NCI-H187 (cell line): ENCODE measurements around the gene MAGI3.
"Not testable (repeated sequence)": the region's sequence is repeated elsewhere in the genome, so short reads cannot be mapped to it uniquely, and the experiment has no call there.

Experiments
- DNase-seq, 2 experiments: peaks; one replicate each; lab custom pipeline; 2025; lab: John Stamatoyannopoulos, UW

MAGI3 gene

DNA sequence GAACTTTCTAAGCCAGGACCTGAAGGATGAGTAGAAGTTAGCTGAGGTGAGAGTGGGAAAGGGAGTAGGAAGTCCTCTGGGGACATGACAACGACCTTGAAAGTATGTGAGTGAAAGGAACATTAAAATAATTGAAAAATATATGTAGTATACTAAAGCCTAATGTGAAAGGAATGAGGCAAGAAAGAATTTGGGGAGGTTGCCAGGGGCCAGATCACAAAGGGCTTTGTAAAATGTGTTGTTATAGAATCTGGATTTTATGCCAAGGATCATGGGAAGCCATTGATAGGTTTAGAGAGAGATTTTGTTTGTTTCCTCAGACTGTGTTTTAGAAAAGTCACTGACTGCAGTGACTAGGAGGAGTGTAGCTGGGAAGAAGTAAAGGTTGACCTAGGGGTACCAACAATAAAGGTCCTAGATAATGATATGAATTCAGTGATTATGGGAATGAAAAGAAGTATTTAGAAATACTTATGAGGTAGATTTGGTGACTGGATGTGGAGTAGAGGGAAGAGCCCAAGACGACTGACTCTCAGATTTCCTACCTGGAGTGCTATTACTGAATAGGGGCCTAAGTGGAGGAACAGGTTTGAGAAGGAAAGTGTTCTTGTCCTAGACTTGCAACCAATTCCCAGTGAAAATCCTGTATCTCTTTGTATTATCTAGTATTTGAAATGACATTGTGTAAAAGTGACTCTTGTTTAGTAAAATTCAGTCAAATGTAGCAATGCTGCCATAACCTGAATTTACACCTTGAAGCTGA, 189.1 kb downstream of the MAGI3 start:
- DNase-seq, result no peak

DNA sequence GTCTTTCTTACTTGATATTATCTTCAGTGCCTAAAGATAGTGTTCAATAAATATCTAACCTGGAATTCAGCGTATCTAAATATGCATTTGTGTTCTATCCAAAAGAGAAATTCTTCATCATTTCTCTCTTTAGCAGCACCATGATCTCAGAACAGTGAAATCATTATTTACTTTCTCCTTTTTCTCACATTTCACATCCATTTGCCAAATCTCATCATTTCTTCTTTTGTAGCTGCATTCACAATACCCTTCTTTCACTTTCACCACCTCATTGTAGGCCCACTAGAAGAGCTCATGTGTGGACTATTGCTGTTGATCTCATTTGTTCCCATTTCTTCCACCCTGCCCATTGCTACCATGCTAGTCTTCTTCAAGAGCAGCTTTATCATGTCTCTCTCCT, 191.0 kb downstream of the MAGI3 start:
- DNase-seq, result no peak

DNA sequence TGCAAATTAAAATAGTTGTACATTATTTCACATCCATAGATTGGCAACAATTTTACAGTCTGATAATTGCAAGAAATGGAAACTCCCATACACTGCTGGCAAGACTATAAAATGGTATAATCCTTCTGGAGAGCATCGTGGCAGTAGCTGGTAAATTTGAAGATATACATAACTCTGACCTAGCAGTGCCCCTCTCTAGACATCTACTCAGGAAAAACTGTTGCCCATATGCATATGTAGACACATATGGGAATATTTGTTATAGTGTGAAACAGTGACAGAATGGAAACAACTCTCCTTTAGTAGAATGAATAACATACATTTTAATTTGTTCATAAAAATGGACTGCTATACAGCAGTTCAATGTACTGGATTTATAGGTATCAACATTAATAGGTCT, 191.8 kb downstream of the MAGI3 start:
- no peak for DNase-seq

DNA sequence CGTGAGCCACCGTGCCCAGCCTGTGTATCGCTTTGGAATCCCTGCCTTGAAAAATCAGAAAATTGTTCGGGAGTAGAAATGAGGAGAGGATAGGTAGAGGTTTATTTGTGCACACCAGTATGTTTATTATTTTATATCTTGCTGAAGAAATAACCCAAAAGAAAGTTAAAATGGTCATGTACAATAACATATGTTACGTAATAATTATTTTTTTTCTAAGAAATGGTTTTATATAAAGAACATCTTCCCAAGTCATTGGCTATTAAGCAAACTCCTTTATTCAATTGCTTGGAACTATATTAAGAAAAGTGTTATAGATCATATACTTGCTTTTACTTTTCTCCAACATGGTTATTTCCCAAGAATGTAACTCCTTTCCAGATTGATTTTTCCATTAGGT, 197.2 kb downstream of the MAGI3 start:
- DNase-seq, result no peak

DNA sequence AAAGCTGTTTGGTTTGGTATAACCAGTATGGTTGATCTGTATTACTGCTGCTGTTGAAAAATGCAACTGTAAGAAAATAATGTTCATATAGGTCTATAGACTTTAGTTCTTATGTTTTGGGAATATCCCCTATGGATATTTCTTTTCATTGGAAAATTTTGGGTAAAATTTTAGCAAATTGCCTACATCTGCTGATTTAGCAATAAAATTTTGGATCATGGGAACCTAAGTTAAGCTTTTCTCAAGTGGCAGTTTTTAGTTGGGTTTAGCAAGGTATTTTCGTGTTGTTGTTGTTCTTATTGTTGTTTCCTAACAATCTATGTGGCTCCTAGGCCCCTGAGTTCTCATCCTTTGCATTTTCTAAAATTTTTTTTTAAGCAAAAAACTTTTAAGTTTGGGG, 201.9 kb downstream of the MAGI3 start:
- DNase-seq, result no peak

DNA sequence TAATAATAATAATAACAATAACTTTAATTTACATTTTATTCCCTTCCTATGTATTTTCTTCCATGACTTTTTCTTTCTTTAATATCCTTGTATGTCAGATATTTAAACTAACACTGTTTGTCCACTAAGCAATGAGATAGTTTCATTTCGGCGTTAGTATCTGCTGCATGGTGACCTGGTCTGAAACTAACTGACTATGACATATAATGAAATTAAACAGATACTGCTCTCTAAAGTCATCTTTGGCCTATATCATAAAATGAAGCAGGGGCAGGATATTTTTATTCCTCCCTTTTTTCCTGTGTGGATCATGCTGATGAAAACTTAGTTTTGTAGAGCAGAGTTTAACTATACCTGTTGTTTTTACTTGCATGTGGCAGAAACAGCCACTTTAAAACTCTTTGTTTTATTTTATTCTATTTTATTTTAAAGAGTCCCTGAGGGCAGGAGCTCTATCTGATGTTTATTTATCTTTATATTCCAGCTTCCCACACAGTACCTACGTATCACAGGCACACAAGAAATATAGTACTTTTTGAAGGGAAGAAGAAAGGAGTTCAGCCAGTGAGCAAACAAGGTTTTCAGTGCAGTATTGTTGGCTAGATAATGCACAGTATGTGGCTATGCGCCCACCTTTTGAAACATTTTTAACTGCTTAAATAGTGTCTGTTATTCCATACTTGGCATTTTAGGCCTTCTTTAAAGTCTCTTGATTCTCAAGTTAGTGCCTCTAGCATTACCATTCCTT, 203.4 kb downstream of the MAGI3 start:
- no peak for DNase-seq

DNA sequence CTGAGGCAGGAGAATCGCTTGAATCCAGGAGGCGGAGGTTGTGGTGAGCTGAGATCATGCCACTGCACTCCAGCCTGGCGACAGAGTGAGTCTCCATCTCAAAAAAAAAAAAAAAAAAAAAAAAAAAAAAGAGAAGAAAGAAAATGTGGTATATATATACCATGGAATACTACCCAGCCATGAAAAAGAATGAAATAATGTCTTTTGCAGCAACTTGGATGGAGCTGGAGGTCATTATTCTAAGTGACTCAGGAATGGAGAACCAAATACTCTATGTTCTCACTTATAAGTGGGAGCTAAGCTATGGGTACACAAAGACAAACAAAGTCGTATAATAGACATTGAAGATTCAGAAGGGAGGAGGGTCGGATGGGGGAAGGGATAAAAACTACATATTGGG, 214.2 kb downstream of the MAGI3 start:
- not testable (repeated sequence) for DNase-seq

DNA sequence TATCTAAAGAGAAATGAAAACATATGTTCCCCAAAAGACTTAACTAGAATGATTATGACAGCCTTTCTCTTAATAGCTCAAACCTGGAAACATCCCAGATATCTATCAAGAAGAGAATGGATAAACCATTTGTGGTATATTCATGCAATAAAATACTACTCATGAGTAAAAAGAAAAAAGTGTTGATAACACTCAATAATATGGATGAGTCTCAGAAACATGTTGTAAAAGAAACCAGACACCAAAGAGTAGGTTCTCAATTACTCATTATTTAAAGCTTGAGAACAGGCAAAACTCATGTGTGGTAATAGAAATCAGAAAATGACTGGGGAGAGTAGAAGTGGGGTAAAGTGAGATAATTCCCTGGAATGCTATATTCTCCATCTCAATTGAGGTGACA, 214.8 kb downstream of the MAGI3 start:
- DNase-seq, result no peak

DNA sequence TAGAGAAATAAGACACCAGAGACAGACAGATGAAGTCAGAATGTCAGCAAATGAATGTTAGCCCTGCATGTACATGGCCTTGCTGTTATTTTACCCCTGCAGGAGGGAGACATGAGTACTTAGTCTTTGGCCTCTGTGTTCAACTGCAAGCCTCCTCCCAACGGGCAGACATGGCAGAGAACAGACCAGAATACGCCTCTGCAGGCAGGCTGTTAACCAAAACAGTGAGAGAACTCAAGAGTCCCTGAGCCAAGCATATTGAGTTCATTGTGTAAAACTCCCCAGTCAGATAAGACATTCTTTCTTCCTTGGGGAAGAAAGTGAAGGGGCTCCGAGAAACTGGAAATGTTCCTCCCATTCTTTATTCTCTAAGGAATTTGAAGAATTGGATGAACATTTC, 218.1 kb downstream of the MAGI3 start:
- DNase-seq, result no peak

DNA sequence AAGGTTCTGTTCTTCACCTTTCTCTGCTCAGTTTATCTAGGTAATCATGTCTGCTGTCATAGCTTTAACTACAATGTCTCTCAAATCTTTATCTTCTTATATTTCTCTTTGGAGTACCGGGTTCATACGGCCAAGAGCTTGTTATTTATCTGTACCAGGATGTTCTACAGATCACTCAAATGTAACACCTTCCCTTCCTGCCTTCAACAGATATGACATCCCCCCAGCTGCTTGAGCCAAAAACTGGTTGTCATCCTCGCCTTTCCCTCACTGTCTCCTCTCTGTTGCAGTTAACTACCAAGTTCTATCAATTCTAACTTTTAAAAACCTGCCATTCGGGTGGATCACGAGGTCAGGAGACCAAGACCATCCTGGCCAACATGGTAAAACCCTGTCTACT, 220.1 kb downstream of the MAGI3 start:
- DNase-seq, result no peak

DNA sequence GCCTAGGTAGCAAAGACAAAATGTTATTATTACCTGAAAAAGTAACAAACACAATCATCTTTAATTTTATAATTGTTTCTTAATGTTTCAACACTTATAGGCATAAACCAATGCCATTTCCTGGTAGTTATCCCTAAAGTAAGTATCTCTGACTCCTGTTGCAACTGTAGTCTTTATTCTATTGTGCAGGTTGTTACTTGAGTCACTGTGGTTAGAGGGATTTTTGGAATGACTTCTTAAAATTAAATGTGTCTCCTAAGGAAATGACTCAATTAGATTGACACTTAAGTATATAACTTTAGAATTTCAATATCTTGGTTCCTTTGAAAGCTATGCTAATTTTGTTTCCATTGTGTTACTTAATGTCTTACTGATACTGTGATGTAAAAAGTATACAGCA, 225.1 kb downstream of the MAGI3 start:
- no peak for DNase-seq

DNA sequence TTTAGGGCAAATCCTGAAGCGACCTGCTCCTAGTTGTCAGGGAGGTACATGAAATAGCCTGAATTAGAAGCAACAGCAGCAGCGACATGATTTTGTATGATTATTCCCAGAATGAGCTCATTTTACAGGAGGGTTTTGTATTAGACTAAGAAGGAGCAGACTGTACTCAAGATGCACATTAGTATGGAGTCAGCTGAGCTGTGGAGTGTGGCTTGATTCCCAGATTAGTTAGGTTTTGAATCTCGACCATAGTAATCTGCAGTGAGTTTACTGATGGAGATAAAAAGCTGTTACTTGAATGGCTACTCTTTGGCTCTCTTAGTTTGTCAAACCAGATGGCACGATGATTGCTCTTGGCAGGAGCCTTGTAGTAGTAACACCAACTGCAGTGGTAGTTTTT, 225.8 kb downstream of the MAGI3 start:
- no peak for DNase-seq

DNA sequence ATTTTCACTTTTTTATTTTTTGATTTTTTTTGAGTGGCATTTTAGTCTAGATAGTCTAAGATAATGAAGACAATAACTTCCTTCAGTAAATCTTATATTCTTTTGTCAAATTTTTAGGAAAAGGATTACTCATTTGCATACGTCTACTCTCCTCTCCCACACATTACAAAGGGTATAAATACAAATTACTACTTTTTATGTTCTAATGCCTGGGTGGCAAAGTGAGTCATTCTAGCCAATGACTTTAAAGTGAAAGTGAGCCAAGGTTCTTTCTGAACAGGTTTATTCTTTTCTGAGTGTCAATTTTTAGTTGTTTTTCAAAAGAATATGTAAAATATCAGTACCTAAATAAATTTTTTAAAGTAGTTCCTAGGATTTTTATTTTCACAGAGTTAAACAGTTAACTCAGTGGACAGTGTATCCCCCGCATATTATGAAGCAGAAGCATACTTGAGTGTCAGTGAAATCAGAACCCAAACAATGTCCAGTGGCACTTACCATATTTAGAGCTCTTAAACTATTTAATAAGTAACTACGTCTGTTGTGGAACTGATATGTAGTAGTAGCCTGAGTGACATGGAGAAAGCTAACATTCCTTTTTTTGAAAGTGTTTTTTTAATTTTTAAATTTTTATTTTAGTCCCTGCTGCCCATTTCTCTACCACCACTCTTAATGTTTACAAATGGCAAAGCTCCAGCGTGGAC, 227.3 kb downstream of the MAGI3 start:
- no peak for DNase-seq

DNA sequence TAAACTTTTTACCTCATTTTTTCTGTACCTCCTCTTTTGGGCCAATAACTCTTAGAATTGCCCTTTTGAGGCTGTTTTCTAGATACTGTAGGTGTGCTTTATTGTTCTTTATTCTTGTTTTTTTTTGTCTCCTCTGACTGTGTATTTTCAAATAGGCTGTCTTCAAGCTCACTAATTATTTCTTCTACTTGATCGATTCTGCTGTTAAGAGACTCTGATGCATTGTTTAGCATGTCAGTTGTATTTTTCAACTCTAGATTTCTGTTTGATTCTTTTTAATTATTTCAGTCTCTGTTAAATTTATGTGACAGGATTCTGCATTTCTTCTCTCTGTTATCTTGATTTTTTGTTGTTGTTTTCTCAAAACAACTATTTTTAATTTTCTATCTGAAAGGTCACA, 238.7 kb downstream of the MAGI3 start:
- no peak for DNase-seq

DNA sequence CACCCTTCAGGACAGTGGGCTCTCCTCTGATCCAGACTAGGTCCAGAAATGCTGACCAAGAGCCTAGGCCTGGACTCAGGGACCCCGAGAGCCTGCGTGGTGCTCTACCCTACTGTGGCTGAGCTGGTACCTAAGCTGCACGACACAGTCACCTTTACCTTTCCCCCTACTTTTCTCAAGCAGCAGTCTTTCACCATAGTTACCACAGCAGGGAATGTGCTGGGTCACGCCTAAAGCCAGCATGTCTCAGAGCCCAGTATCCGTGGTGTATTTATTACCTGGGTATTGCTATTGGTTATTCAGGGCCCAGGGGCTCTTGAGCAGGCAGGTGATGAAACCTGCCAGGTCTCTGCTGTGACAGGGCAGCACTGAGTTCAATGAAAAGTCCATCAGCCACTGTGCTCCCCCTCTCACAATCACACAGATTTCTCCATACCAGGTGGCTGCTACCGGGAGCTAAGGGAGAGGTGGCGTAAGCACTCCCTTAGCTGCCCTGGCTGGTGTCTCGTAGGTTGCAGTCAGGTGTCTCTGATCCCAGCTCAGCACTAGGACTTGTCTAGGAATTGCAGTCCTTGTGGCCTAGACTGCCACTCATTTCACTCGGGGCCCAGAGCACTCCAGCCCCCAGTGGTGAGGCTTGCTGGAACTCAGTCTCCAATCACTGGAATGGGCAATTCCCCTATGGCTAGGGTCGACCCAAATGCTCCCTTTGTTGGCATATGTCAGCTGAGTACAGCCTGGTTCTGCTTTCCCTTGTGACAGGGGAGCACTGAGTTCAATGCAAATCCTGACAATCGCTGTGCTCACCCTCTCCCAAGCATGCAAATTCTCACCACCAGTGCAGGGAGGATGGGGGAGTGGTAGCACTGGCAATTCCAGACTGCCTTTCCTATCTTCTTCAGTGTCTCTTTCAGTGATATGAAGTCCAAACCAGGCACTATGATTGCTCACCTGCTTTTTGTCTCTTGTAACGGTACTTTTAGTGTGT, 240.3 kb downstream of the MAGI3 start:
- no peak for DNase-seq

DNA sequence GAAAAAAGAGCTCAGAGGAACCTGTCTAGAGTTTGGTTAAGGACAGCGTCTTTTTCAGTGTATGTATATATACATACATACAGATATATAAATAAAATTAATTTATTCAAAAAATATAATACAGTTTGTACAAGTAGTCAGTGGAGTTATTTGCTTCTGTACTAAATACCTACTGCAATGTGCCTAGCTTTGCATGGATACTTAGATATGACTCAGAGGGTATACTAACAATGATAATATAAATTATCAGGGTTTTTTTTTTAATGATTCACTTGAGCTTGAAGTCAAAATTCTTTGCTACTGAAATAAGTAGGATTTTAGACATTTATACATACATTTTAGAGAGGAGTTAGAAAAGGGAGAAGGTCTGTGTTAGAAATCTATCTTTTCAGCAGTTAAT, 251.1 kb downstream of the MAGI3 start:
- no peak for DNase-seq

DNA sequence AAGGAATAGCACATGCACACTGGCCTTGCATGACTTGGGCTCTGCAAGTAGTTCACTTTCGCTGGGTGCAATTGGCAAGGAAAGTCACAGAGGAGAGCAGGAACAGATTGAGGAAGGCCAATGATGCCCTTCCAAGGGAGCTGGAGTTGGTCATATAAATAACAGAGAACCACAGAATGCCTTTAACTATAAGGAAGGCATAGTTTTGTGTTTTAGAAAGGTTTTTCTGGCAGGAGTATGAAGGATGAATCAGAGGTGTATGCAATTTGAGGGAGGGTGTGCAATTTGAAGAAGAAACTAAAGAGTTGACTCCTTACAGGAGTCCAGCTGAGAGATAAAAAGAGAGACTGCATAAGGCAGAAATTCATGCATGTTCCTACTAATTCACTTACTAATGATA, 256.8 kb downstream of the MAGI3 start:
- no peak for DNase-seq

DNA sequence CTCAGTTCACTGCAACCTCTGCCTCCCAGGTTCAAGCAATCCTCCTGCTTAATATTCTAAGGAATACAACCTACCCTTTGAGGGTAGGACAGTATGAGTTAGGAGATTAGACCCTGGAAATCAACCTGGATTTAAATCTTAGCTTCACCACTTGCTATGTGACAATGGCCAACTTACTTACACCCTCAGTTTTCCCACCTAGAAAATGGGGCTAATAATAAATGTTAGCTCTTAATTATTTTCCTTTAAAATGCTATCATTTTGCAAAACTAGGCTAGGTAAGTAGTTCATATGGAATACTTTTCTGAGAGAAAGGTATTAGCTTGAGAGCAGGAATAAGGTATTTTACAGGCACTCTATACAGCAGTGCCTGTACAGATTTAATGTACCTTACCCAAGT, 258.2 kb downstream of the MAGI3 start:
- DNase-seq, result no peak

DNA sequence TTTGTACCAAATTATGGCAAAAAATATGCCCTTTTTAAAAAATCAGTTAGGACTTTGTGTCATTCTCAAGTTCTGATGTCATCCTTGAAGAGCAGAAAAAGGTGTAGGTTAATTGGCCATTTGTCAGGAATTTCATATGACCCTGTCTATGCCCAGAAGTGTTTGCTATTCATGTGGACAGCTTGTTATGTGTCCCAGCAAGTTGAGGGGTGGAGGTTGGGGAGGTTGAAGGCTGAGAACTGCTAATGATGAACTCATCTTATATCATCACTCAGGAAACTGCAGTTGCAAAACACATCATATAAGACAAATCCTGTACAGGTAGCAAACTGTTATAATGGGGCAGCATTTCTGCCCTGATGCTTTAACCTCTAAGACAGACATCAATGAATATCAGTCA, 262.5 kb downstream of the MAGI3 start:
- no peak for DNase-seq

DNA sequence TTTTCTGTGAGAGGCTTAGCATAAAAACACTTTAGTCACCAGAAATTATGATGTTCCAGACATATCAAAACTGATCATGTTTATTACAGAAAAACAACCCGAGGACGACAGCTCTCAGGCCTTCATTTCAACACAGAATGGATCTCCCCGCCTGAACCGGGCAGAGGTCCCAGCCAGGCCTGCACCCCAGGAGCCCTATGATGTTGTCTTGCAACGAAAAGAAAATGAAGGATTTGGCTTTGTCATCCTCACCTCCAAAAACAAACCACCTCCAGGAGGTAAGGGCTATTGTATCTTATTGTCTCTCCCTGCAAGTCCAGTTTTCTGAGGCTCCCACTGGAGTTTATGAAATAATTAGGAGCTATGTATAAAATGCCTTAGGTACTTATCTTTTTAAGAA, 263.4 kb downstream of the MAGI3 start:
- no peak for DNase-seq

DNA sequence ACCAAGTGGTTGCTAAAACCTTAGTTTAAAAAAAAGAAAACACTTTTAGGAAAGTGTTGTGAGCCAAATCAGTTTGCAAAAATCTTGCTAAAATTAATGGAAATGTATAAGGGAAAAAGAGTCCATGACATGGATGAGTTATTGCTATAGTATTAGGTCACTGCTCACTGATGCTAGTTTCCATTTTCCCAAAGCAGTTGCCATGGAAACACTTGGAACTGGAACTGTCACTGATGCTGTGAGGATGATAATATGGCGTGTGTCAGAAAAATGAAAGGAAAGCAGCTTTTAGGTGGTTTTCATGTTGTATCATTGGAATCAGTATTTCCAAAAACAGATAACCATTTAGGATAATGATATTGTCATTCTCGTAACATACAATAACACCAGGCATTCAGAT, 264.6 kb downstream of the MAGI3 start:
- no peak for DNase-seq

DNA sequence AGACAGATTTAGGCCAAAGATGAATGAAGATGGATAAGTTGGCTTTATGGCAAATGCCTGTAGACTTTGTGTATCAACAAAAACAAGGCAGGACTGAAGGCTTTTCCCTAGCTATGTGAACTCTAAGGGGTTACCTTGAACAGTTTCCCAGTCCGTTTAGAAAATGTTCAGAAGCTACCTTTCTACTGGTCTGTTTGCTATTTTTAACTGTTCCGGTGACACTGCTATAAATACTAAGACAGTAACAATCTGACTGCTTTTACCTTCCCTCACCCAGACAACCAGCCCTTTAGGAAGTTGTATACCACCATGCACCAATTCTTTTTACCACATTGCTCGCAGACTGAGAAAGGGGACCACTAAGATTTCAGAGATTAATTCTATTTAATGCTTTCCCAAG, 266.8 kb downstream of the MAGI3 start:
- DNase-seq, result no peak
